HCT116 (cell line): ENCODE data around the gene HAUS1. TPM values are rescaled to one million over a fixed set of nuclear protein-coding genes. Genes with fewer than 3 reads are reported as not detected.

Experiments used
- ATAC-seq: fragments of 200-7000 bp; cut with Tn5 transposase; 2 replicates; pipeline ENCODE4 v1.9.1; 2020; ENCODE audit warnings: mild to moderate bottlenecking, moderate library complexity
- BruUV-seq: library from RNA; stranded (reverse); fragments of 400-500 nt; replicated peaks from 2 replicates; lab custom pipeline; 2021; lab: Mats Ljungman, UMichigan
- CTCF ChIA-PET: fragments of 300-600 bp; sonication (Branson Sonifier 250); formaldehyde crosslinking; loops from one replicate; lab custom pipeline; 2021; ENCODE audit warnings: antibody characterized with exemption; lab: Charles Lee
- POLR2A ChIA-PET: fragments of 300-600, 350-600 bp; sonication (Branson Sonifier 250); formaldehyde crosslinking; loops from one replicate; lab custom pipeline; 2021; ENCODE audit warnings: antibody characterized with exemption; lab: Charles Lee
- RAD21 ChIA-PET, 2 experiments: fragments of 300-600 bp; sonication (Branson Sonifier 250); formaldehyde crosslinking; loops; one replicate each; lab custom pipeline; 2023; ENCODE audit warnings: low total read pairs in 2 of 2; ENCODE audit not compliant: uncharacterized antibody in 2 of 2, unreplicated experiment in 2 of 2, low non-redundant PET in 1 of 2; lab: Charles Lee
- DNase-seq: peaks from one replicate; pipeline ENCODE4 v3.0.0-alpha.2; 2010; ENCODE audit warnings: low read depth, low spot score
- H2AFZ ChIP-seq: fragments of 200-600 bp; shearing (Covaris generic), sonication (generic); 2 replicates; pipeline ENCODE4 v1.6.1; 2017; ENCODE audit warnings: low read depth, mixed run types, mixed read lengths, antibody characterized with exemption, low read length; ENCODE audit not compliant: poor library complexity, severe bottlenecking
- H3K27ac ChIP-seq: 2 replicates; pipeline ENCODE4 v1.5.1; 2012; ENCODE audit warnings: low read depth, low read length
- H3K27me3 ChIP-seq: fragments of 200-600 bp; sonication (generic); 2 replicates; pipeline ENCODE4 v1.6.1; 2016; ENCODE audit warnings: mixed run types, low read length, mixed read lengths; ENCODE audit not compliant: insufficient read depth
- H3K36me3 ChIP-seq, 2 experiments: fragments of 200-500 bp in 1 of 2; fragments of 200-600 bp in 1 of 2; sonication (Bioruptor generic) in 1 of 2; sonication (generic) in 1 of 2; 2 replicates each; pipeline versions ENCODE4 v1.5.1 to v1.6.1; 2014 to 2016; ENCODE audit warnings: low read length in 2 of 2, inconsistent platforms in 1 of 2, mixed read lengths in 1 of 2, mixed run types in 1 of 2; ENCODE audit not compliant: insufficient read depth in 2 of 2, control insufficient read depth in 1 of 2
- H3K4me1 ChIP-seq, 2 experiments: fragments of 200-600 bp in 1 of 2; sonication (generic) in 1 of 2; 2 replicates each; pipeline versions ENCODE4 v1.5.1 to v1.6.1; 2012 to 2017; ENCODE audit warnings: low read length in 2 of 2, inconsistent platforms in 1 of 2, mild to moderate bottlenecking in 1 of 2, mixed read lengths in 1 of 2, mixed run types in 1 of 2, moderate library complexity in 1 of 2; ENCODE audit not compliant: insufficient read depth in 2 of 2, control insufficient read depth in 1 of 2
- H3K4me2 ChIP-seq: fragments of 200-600 bp; sonication (generic); 2 replicates; pipeline ENCODE4 v1.6.1; 2017; ENCODE audit warnings: mixed run types, low read length, mixed read lengths
- H3K4me3 ChIP-seq, 2 experiments: fragments of 200-600 bp in 1 of 2; sonication (generic) in 1 of 2; replicated peaks in 1 of 2; 2 replicates each; pipeline ENCODE4 v1.5.1; 2011 to 2016; ENCODE audit warnings: low read length in 2 of 2, control low read depth in 1 of 2, low read depth in 1 of 2, mild to moderate bottlenecking in 1 of 2, mixed read lengths in 1 of 2, mixed run types in 1 of 2
- H3K79me2 ChIP-seq: fragments of 200-600 bp; sonication (generic); 2 replicates; pipeline ENCODE4 v1.6.1; 2017; ENCODE audit warnings: mild to moderate bottlenecking, mixed run types, low read length, moderate library complexity, mixed read lengths; ENCODE audit not compliant: insufficient read depth
- H3K9ac ChIP-seq: fragments of 200-600 bp; sonication (generic); 2 replicates; pipeline ENCODE4 v1.6.1; 2016; ENCODE audit warnings: low read length, mixed read lengths
- H3K9me2 ChIP-seq: fragments of 200-600 bp; sonication (generic), shearing (Covaris generic); 2 replicates; pipeline ENCODE4 v1.6.1; 2017; ENCODE audit warnings: mixed run types, mild to moderate bottlenecking, moderate library complexity; ENCODE audit not compliant: insufficient read depth
- H3K9me3 ChIP-seq, 2 experiments: fragments of 200-500 bp in 1 of 2; fragments of 200-600 bp in 1 of 2; sonication (Bioruptor generic) in 1 of 2; sonication (generic) in 1 of 2; 2 replicates each; pipeline ENCODE4 v1.6.1; 2014 to 2017; ENCODE audit warnings: low read length in 2 of 2, mixed read lengths in 2 of 2, inconsistent platforms in 1 of 2, low read depth in 1 of 2, mild to moderate bottlenecking in 1 of 2, mixed run types in 1 of 2, moderate library complexity in 1 of 2; ENCODE audit not compliant: control insufficient read depth in 1 of 2, insufficient read depth in 1 of 2
- H4K20me1 ChIP-seq: fragments of 200-600 bp; sonication (generic), shearing (Covaris generic); 2 replicates; pipeline ENCODE4 v1.6.1; 2017; ENCODE audit warnings: mixed run types, mild to moderate bottlenecking, moderate library complexity; ENCODE audit not compliant: insufficient read depth
- ATF3 ChIP-seq: IDR thresholded peaks from 2 replicates; pipeline ENCODE4 v1.6.1; 2012
- CEBPB ChIP-seq: IDR thresholded peaks from 2 replicates; pipeline ENCODE4 v1.6.1; 2012; ENCODE audit warnings: low read depth
- CTCF ChIP-seq, 3 experiments: fragments of 200-600 bp in 1 of 3; sonication (generic) in 1 of 3; IDR thresholded peaks in 2 of 3; conservative IDR thresholded peaks in 1 of 3; 2 replicates each; pipeline ENCODE4 v1.5.1; 2012 to 2017; ENCODE audit warnings: low read depth in 2 of 3, low read length in 2 of 3, antibody characterized with exemption in 1 of 3, borderline replicate concordance in 1 of 3, control low read depth in 1 of 3, mild to moderate bottlenecking in 1 of 3, mixed read lengths in 1 of 3, mixed run types in 1 of 3, moderate library complexity in 1 of 3; ENCODE audit not compliant: insufficient read depth in 1 of 3
- ELF1 ChIP-seq: IDR thresholded peaks from 2 replicates; pipeline ENCODE4 v1.6.1; 2012; ENCODE audit warnings: low read depth, borderline replicate concordance
- EZH2 ChIP-seq: fragments of 200-600 bp; sonication (generic); IDR thresholded peaks from 2 replicates; pipeline ENCODE4 v1.6.1; 2017; ENCODE audit warnings: antibody characterized with exemption, mixed run types
- EZH2phosphoT487 ChIP-seq: fragments of 200-600 bp; IDR thresholded peaks from 2 replicates; pipeline ENCODE4 v1.6.1; 2018; ENCODE audit warnings: antibody characterized with exemption, borderline replicate concordance
- FOSL1 ChIP-seq: IDR thresholded peaks from 2 replicates; pipeline ENCODE4 v1.6.1; 2012; ENCODE audit warnings: low read depth
- JUND ChIP-seq: IDR thresholded peaks from 2 replicates; pipeline ENCODE4 v1.6.1; 2012
- POLR2A ChIP-seq: IDR thresholded peaks from 2 replicates; pipeline ENCODE4 v1.7.0; 2011; ENCODE audit warnings: borderline replicate concordance; ENCODE audit not compliant: insufficient read depth, insufficient read length; ENCODE audit errors: extremely low read depth
- POLR2AphosphoS5 ChIP-seq: IDR thresholded peaks from 2 replicates; pipeline ENCODE4 v1.6.1; 2011; ENCODE audit warnings: mild to moderate bottlenecking, low read depth, low read length, moderate library complexity
- RAD21 ChIP-seq: IDR thresholded peaks from 2 replicates; pipeline ENCODE4 v1.6.1; 2012; ENCODE audit warnings: low read depth, mild to moderate bottlenecking
- REST ChIP-seq: IDR thresholded peaks from 2 replicates; pipeline ENCODE4 v1.6.1; 2012; ENCODE audit warnings: low read depth
- SIN3A ChIP-seq: IDR thresholded peaks from 2 replicates; pipeline ENCODE4 v1.6.1; 2012; ENCODE audit warnings: low read depth
- SP1 ChIP-seq: IDR thresholded peaks from 2 replicates; pipeline ENCODE4 v1.6.1; 2012; ENCODE audit warnings: low read depth
- TCF7L2 ChIP-seq: IDR thresholded peaks from 2 replicates; pipeline ENCODE4 v1.7.0; 2011; ENCODE audit warnings: borderline replicate concordance, inconsistent platforms; ENCODE audit not compliant: insufficient read depth, insufficient read length; ENCODE audit errors: extremely low read depth
- YY1 ChIP-seq: IDR thresholded peaks from 2 replicates; pipeline ENCODE4 v1.6.1; 2011; ENCODE audit warnings: low read length, low read depth, moderate library complexity, mild to moderate bottlenecking; ENCODE audit not compliant: insufficient replicate concordance; ENCODE audit errors: extremely low read depth
- ZBTB33 ChIP-seq: IDR thresholded peaks from 2 replicates; pipeline ENCODE4 v1.6.1; 2011; ENCODE audit warnings: mild to moderate bottlenecking, low read length, moderate library complexity; ENCODE audit not compliant: insufficient replicate concordance; ENCODE audit errors: extremely low read depth
- ZFX ChIP-seq: fragments of 450-650 bp; IDR thresholded peaks from 2 replicates; pipeline ENCODE4 v1.6.1; 2017
- ZNF274 ChIP-seq: fragments of 200-500 bp; sonication (Bioruptor generic); IDR thresholded peaks from 2 replicates; pipeline ENCODE4 v1.6.1; 2014; ENCODE audit warnings: mild to moderate bottlenecking, low read depth, low read length, inconsistent platforms
- intact Hi-C: fragments of 100-400 bp; cut with micrococcal nuclease; formaldehyde crosslinking; loops from 2 replicates; pipeline ENCODE4 v1.10.0; 2022
- total RNA-seq: library from RNA; stranded (reverse); gene quantifications from one replicate; pipeline ENCODE4 v1.2.1, GENCODE V29; 2021; ENCODE audit not compliant: unreplicated experiment

Gene HAUS1
- total RNA-seq, 1 experiment from 2014 or later, result 46.2 TPM

GRCh38 chr18:46109386-46109785, 5.2 kb downstream of the HAUS1 start:
- TF ChIP-seq ZBTB33 (no peak), POLR2AphosphoS5 (no peak), ATF3 (no peak), ZFX (no peak), REST (no peak), YY1 (no peak), JUND (no peak), SP1 (no peak), TCF7L2 (no peak), CTCF (IDR thresholded peaks at IDR 0.05 in 2 of 3, conservative IDR thresholded peaks at IDR 0.05 in 1 of 3; ENCODE audit: borderline replicate concordance in 1 of 3, insufficient read depth in 1 of 3, low read depth in 2 of 3, low read length in 2 of 3) (no peak), EZH2 (no peak), FOSL1 (no peak), POLR2A (no peak), RAD21 (no peak), CEBPB (no peak), ZNF274 (no peak), EZH2phosphoT487 (no peak), ELF1 (no peak), SIN3A (no peak)
- POLR2A ChIA-PET, result no interaction called here
- H3K9me2 ChIP-seq, result no peaks in the 10 kb centered on the region
- H3K4me3 ChIP-seq, result no peak overlapping the region
- H3K27ac ChIP-seq, result no peak overlapping the region
- H4K20me1 ChIP-seq, result no peaks in the 10 kb centered on the region
- CTCF ChIA-PET, result no interaction called here
- no peaks in the 10 kb centered on the region for H3K9me3 ChIP-seq
- DNase-seq, result no peak
- no peak overlapping the region for H2AFZ ChIP-seq
- no peak overlapping the region for H3K9ac ChIP-seq
- intact Hi-C loops, result no loop called here
- H3K27me3 ChIP-seq, result no peaks in the 10 kb centered on the region
- BruUV-seq, result no TSS peak
- H3K4me2 ChIP-seq, result 0 out of 2 replicates have a peak overlapping the region, but pooled peaks have one; percentile 35
- RAD21 ChIA-PET, result no interaction called here
- peaks cover 4 to 7% of the 10 kb centered on the region in 2 experiments for H3K36me3 ChIP-seq
- H3K4me1 ChIP-seq, result peaks cover 13 to 25% of the 10 kb centered on the region in 2 experiments
- H3K79me2 ChIP-seq, result peaks cover 28% of the 10 kb centered on the region
- ATAC-seq, result no peak
